HPDE6-E6E7 (cell line): Measurements from ENCODE around the gene BHLHA15.
"Not testable (repeated sequence)": the region's sequence is repeated elsewhere in the genome, so short reads cannot be mapped to it uniquely, and the experiment has no call there.

Source experiments
- DNase-seq: peaks from one replicate; pipeline ENCODE4 v3.0.0; 2011; ENCODE audit warnings: missing footprints; ENCODE audit errors: extremely low spot score

BHLHA15 gene

GRCh38 chr7:98210513-98211220, 572 bp upstream of the BHLHA15 start:
- DNase-seq: no peak

- DNase-seq: no peak
Observed at GRCh38 chr7:98211676-98212531, 665 bp downstream of the BHLHA15 start.

- no peak for DNase-seq
Observed at GRCh38 chr7:98212532-98213041, 1.3 kb downstream of the BHLHA15 start.

- no peak for DNase-seq
Observed at GRCh38 chr7:98213296-98213887, 2.2 kb downstream of the BHLHA15 start.

GRCh38 chr7:98213888-98214810, 2.9 kb downstream of the BHLHA15 start:
- DNase-seq: no peak

- no peak for DNase-seq
Observed at GRCh38 chr7:98214811-98215321, 3.6 kb downstream of the BHLHA15 start.

- DNase-seq: no peak
Observed at GRCh38 chr7:98215561-98216495, 4.6 kb downstream of the BHLHA15 start.

- DNase-seq: no peak
Observed at GRCh38 chr7:98216941-98217622, 5.8 kb downstream of the BHLHA15 start.

- no peak for DNase-seq
Observed at GRCh38 chr7:98217623-98218582, 6.7 kb downstream of the BHLHA15 start.

GRCh38 chr7:98219382-98219781, 8.1 kb downstream of the BHLHA15 start:
- DNase-seq: not testable (repeated sequence)

GRCh38 chr7:98221611-98222532, 10.6 kb downstream of the BHLHA15 start:
- DNase-seq: no peak

- DNase-seq: no peak
Observed at GRCh38 chr7:98222533-98223195, 11.4 kb downstream of the BHLHA15 start.

- DNase-seq: no peak
Observed at GRCh38 chr7:98223351-98223897, 12.2 kb downstream of the BHLHA15 start.

- no peak for DNase-seq
Observed at GRCh38 chr7:98223898-98224700, 12.9 kb downstream of the BHLHA15 start.

GRCh38 chr7:98224701-98225181, 13.5 kb downstream of the BHLHA15 start:
- DNase-seq: no peak
